Ishikawa (cell line): ENCODE data around the gene SRRM1.

ENCODE experiments used
- CEBPB ChIP-seq: IDR thresholded peaks from 2 replicates; pipeline ENCODE4 v1.6.1; 2012
- FOXM1 ChIP-seq: IDR thresholded peaks from 2 replicates; pipeline ENCODE4 v1.6.1; 2012; ENCODE audit warnings: low read depth, borderline replicate concordance
- MAX ChIP-seq: IDR thresholded peaks from 2 replicates; pipeline ENCODE4 v1.6.1; 2012
- RAD21 ChIP-seq: IDR thresholded peaks from 2 replicates; pipeline ENCODE4 v1.6.1; 2012; ENCODE audit warnings: low read depth
- REST ChIP-seq: IDR thresholded peaks from 2 replicates; pipeline ENCODE4 v1.6.1; 2012; ENCODE audit warnings: low read depth, mild to moderate bottlenecking
- TCF12 ChIP-seq: IDR thresholded peaks from 2 replicates; pipeline ENCODE4 v1.6.1; 2012; ENCODE audit warnings: low read depth
- TF ChIP-seq, protein P1 (sequence below): IDR thresholded peaks from 2 replicates; pipeline ENCODE4 v1.6.1; 2012

- TF ChIP-seq TCF12 (no peak), RAD21 (no peak), REST (no peak), FOXM1 (no peak), MAX (no peak), CEBPB (no peak)
- TF ChIP-seq, protein P1, sequence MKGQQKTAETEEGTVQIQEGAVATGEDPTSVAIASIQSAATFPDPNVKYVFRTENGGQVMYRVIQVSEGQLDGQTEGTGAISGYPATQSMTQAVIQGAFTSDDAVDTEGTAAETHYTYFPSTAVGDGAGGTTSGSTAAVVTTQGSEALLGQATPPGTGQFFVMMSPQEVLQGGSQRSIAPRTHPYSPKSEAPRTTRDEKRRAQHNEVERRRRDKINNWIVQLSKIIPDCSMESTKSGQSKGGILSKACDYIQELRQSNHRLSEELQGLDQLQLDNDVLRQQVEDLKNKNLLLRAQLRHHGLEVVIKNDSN: no peak
These were observed 17.0 kb downstream of the SRRM1 start for GRCh38 chr1:24659993-24660665.
